Measurements from ENCODE around the gene ZC3H10.

- TF ChIP-seq POLR2A (IDR thresholded peaks at IDR 0.05; ENCODE audit: low read depth, low read length) (no peak), MAX (IDR thresholded peaks at IDR 0.05; ENCODE audit: insufficient read depth, insufficient read length) (no peak), MYC (IDR thresholded peaks at IDR 0.05; ENCODE audit: low read depth, low read length) (no peak), POLR2AphosphoS5 (IDR thresholded peaks at IDR 0.05; ENCODE audit: insufficient read depth, low read depth, low read length) (no peak)
- TF ChIP-seq, protein P1, sequence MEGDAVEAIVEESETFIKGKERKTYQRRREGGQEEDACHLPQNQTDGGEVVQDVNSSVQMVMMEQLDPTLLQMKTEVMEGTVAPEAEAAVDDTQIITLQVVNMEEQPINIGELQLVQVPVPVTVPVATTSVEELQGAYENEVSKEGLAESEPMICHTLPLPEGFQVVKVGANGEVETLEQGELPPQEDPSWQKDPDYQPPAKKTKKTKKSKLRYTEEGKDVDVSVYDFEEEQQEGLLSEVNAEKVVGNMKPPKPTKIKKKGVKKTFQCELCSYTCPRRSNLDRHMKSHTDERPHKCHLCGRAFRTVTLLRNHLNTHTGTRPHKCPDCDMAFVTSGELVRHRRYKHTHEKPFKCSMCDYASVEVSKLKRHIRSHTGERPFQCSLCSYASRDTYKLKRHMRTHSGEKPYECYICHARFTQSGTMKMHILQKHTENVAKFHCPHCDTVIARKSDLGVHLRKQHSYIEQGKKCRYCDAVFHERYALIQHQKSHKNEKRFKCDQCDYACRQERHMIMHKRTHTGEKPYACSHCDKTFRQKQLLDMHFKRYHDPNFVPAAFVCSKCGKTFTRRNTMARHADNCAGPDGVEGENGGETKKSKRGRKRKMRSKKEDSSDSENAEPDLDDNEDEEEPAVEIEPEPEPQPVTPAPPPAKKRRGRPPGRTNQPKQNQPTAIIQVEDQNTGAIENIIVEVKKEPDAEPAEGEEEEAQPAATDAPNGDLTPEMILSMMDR (IDR thresholded peaks at IDR 0.05; ENCODE audit: extremely low read depth in 1 of 2, insufficient read depth in 1 of 2, low read depth in 1 of 2, low read length in 2 of 2), result no peak
Measured at GRCh38 chr12:56078427-56078826, 39.6 kb upstream of the ZC3H10 start.

Data from endothelial cell of umbilical vein (primary cell).